ENCODE results near the gene KLF11.

Gene KLF11

DNA sequence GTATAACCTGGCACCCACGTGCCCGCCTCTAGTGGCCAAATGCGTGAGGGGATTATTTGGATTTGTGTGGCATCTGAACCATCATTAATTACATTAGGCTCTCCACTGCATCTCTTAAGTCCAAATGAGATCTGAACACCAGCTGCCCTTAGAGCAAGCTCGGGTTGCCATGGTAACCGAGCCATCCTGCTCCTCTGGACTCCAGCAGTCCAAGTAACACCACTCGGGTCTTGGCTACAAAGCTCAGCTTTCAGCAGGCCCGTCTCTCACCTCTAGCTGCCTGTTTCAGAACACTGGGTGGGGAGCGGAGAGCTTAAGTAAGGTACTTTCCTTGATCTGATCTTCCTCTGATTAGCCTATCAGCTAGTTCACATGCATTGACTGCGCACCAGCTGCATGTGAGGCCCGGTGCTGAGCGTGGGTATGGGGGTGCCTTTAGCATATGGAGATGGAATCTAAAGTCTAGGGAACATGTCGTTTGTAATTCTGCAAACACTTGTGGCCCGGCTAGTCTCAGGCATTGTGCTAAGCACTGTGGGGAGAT is 51.0 kb downstream of the KLF11 start:
- Histone ChIP-seq H3K9ac (ENCODE audit: low read depth, low read length, poor library complexity, severe bottlenecking) (no peak overlapping the region), H3K4me2 (ENCODE audit: low read depth, low read length, poor library complexity, severe bottlenecking) (no peak overlapping the region), H4K20me1 (ENCODE audit: insufficient read depth, low read length, poor library complexity, severe bottlenecking) (no peaks in the 10 kb centered on the region), H2AFZ (ENCODE audit: low read length) (no peak overlapping the region), H3K4me3 (ENCODE audit: low read length, poor library complexity, severe bottlenecking) (no peak overlapping the region), H3K9me2 (replicated peaks; ENCODE audit: low read depth, low read length) (no peaks in the 10 kb centered on the region), H3K36me3 (ENCODE audit: insufficient read depth, low read length) (no peaks in the 10 kb centered on the region), H3K4me1 (ENCODE audit: insufficient read depth, low read length, poor library complexity, severe bottlenecking) (no peaks in the 10 kb centered on the region), H3K79me2 (ENCODE audit: insufficient read depth, low read length) (no peaks in the 10 kb centered on the region), H3K27me3 (ENCODE audit: insufficient read depth, low read length, poor library complexity, severe bottlenecking) (no peaks in the 10 kb centered on the region), H3K9me3 (ENCODE audit: insufficient read depth, low read depth, low read length) (no peaks in the 10 kb centered on the region), H3F3A (ENCODE audit: low read depth) (no peaks in the 10 kb centered on the region)
- TF ChIP-seq, protein P1, sequence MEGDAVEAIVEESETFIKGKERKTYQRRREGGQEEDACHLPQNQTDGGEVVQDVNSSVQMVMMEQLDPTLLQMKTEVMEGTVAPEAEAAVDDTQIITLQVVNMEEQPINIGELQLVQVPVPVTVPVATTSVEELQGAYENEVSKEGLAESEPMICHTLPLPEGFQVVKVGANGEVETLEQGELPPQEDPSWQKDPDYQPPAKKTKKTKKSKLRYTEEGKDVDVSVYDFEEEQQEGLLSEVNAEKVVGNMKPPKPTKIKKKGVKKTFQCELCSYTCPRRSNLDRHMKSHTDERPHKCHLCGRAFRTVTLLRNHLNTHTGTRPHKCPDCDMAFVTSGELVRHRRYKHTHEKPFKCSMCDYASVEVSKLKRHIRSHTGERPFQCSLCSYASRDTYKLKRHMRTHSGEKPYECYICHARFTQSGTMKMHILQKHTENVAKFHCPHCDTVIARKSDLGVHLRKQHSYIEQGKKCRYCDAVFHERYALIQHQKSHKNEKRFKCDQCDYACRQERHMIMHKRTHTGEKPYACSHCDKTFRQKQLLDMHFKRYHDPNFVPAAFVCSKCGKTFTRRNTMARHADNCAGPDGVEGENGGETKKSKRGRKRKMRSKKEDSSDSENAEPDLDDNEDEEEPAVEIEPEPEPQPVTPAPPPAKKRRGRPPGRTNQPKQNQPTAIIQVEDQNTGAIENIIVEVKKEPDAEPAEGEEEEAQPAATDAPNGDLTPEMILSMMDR (conservative IDR thresholded peaks at IDR 0.05; ENCODE audit: low read length), result no peak
- no peak for TF ChIP-seq EZH2phosphoT487 (IDR thresholded peaks at IDR 0.05; ENCODE audit: borderline replicate concordance)

DNA sequence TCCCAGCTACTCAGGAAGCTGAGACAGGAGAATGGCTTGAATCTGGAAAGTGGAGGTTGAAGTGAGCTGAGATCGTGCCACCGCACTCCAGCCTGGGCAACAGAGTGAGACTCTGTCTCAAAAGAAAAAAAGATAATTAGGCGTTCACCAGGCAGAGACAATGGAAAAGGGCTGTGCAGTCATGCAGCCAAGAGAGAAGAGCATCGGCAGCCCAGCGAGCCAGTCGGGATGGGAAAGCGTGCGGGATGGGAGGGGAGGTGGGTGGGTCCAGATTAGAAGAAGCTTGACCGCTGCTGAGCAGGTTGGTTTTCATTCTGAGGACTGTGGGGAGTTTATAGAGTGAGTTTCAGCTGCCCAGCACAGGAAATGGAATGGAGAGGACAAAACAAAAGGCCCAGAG is 51.8 kb downstream of the KLF11 start:
- H3K79me2 ChIP-seq (ENCODE audit: insufficient read depth, low read length), result no peaks in the 10 kb centered on the region
- H3K27me3 ChIP-seq (ENCODE audit: insufficient read depth, low read length, poor library complexity, severe bottlenecking), result no peaks in the 10 kb centered on the region
- no peak overlapping the region for H2AFZ ChIP-seq (ENCODE audit: low read length)
- no peaks in the 10 kb centered on the region for H3K9me3 ChIP-seq (ENCODE audit: insufficient read depth, low read depth, low read length)
- no peaks in the 10 kb centered on the region for H3K4me1 ChIP-seq (ENCODE audit: insufficient read depth, low read length, poor library complexity, severe bottlenecking)
- H3F3A ChIP-seq (ENCODE audit: low read depth), result no peaks in the 10 kb centered on the region
- no peaks in the 10 kb centered on the region for H4K20me1 ChIP-seq (ENCODE audit: insufficient read depth, low read length, poor library complexity, severe bottlenecking)
- no peaks in the 10 kb centered on the region for H3K9me2 ChIP-seq (replicated peaks; ENCODE audit: low read depth, low read length)
- TF ChIP-seq, protein P1 (conservative IDR thresholded peaks at IDR 0.05; ENCODE audit: low read length), result no peak
- TF ChIP-seq EZH2phosphoT487 (IDR thresholded peaks at IDR 0.05; ENCODE audit: borderline replicate concordance), result no peak
- no peaks in the 10 kb centered on the region for H3K36me3 ChIP-seq (ENCODE audit: insufficient read depth, low read length)
- H3K4me3 ChIP-seq (ENCODE audit: low read length, poor library complexity, severe bottlenecking), result no peak overlapping the region
- no peak overlapping the region for H3K9ac ChIP-seq (ENCODE audit: low read depth, low read length, poor library complexity, severe bottlenecking)
- H3K4me2 ChIP-seq (ENCODE audit: low read depth, low read length, poor library complexity, severe bottlenecking), result no peak overlapping the region

DNA sequence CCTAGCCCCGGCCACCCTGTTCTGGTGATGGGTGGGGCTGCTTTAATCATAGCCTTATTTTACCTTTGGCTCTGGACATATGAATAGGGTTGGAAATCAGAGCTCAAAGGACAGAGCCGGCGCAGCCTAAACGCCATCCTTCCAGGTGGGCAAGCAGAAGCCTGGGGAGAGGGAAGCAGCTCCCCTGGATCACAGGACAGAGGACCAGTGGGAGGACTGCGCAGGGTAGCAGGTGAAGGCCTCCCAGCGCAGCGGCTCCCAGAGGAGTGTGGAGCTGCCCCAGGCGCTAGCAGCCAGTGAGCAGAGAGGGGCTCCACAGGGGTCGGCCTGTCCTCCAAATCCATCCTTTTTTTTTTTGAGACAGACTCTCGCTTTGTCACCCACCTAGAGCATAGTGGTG is 53.3 kb downstream of the KLF11 start:
- H4K20me1 ChIP-seq (ENCODE audit: insufficient read depth, low read length, poor library complexity, severe bottlenecking), result no peaks in the 10 kb centered on the region
- no peaks in the 10 kb centered on the region for H3K9me3 ChIP-seq (ENCODE audit: insufficient read depth, low read depth, low read length)
- no peaks in the 10 kb centered on the region for H3K79me2 ChIP-seq (ENCODE audit: insufficient read depth, low read length)
- H3K27me3 ChIP-seq (ENCODE audit: insufficient read depth, low read length, poor library complexity, severe bottlenecking), result no peaks in the 10 kb centered on the region
- H3K4me1 ChIP-seq (ENCODE audit: insufficient read depth, low read length, poor library complexity, severe bottlenecking), result no peaks in the 10 kb centered on the region
- H2AFZ ChIP-seq (ENCODE audit: low read length), result no peak overlapping the region
- no peaks in the 10 kb centered on the region for H3K36me3 ChIP-seq (ENCODE audit: insufficient read depth, low read length)
- no peak overlapping the region for H3K4me2 ChIP-seq (ENCODE audit: low read depth, low read length, poor library complexity, severe bottlenecking)
- TF ChIP-seq, protein P1 (conservative IDR thresholded peaks at IDR 0.05; ENCODE audit: low read length), result no peak
- TF ChIP-seq EZH2phosphoT487 (IDR thresholded peaks at IDR 0.05; ENCODE audit: borderline replicate concordance), result no peak
- no peaks in the 10 kb centered on the region for H3K9me2 ChIP-seq (replicated peaks; ENCODE audit: low read depth, low read length)
- no peak overlapping the region for H3K9ac ChIP-seq (ENCODE audit: low read depth, low read length, poor library complexity, severe bottlenecking)
- H3K4me3 ChIP-seq (ENCODE audit: low read length, poor library complexity, severe bottlenecking), result no peak overlapping the region
- no peaks in the 10 kb centered on the region for H3F3A ChIP-seq (ENCODE audit: low read depth)

Data from Loucy (cell line).